ENCODE data around the gene FRY.

DNA sequence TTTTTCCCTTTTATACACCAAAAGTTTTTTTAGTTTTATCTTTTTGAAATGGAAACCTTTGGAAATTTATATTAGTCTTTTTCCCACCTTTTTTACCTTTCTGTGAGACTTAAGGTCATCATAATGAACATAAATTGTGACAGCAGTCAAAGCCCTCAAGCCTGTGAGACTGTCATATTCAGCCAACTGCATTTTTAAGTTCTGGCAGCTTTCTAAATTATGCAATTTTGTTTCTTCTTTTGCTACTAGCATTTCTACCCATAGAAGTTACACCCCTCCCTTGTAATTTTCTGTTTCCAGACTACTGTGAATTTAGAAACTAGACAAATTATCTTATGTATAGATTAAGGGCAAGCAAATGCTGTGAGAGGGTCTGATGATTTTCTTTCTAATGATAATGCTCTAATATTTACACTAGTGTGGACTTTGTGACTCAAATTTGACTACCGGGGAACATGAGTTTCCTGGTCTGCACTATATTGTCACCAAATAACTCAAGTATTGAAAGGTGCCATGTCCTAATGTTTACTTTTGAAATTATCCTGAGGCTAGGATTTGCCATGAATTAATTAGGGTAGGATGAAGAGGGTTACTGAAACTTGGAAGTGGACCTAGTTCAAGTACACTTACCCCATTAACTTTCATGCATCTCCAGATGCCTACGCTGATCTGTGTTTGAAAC lies 43.7 kb downstream of the FRY start:
- TF ChIP-seq, protein P1, sequence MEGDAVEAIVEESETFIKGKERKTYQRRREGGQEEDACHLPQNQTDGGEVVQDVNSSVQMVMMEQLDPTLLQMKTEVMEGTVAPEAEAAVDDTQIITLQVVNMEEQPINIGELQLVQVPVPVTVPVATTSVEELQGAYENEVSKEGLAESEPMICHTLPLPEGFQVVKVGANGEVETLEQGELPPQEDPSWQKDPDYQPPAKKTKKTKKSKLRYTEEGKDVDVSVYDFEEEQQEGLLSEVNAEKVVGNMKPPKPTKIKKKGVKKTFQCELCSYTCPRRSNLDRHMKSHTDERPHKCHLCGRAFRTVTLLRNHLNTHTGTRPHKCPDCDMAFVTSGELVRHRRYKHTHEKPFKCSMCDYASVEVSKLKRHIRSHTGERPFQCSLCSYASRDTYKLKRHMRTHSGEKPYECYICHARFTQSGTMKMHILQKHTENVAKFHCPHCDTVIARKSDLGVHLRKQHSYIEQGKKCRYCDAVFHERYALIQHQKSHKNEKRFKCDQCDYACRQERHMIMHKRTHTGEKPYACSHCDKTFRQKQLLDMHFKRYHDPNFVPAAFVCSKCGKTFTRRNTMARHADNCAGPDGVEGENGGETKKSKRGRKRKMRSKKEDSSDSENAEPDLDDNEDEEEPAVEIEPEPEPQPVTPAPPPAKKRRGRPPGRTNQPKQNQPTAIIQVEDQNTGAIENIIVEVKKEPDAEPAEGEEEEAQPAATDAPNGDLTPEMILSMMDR (IDR thresholded peaks at IDR 0.05): no peak
- no peak for TF ChIP-seq POLR2A (IDR thresholded peaks at IDR 0.05)

Measured in uterus (tissue), 2 donors.